ENCODE measurements around the gene OR9Q1.
"Not testable (repeated sequence)": the region's sequence is repeated elsewhere in the genome, so short reads cannot be mapped to it uniquely, and the experiment has no call there.

The OR9Q1 gene

DNA sequence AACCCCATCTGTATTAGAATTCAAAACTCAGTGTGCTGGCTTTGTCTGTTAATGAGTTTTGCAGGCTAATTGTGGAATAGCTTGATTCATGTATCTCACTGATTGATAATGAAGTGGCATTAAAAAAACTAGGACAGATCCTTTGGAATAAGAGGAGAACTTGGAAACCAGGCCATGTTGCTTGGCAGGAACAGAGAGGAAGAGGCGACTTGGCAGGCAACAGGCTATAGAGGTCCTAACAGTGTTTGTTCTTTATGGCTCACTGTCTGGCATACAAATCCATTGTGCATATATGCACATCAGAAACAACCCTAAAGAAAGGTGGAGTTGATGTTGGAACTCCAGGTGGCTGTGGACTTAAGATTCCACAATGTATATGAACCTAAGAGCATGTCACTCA, 119.1 kb downstream of the OR9Q1 start:
- DNase-seq = no peak

DNA sequence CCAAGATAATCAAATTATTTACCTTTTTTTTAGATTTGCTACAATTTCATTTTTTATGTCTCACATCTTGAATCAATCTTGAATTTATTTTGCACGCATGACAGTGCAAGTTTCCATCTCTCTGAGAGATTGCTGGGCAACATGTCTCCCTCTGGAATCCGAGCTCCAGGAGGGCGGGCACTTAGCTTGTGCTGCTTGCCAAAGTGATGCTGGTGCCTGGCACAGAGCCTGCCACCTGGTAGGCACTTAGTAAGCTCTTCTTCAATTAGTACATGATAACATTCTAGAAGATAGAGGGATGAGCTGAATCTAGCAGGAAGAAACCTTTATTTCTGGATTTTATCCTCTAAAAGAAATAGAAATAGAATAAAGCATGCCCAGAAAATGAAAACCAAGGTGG, 129.1 kb downstream of the OR9Q1 start:
- no peak for DNase-seq

DNA sequence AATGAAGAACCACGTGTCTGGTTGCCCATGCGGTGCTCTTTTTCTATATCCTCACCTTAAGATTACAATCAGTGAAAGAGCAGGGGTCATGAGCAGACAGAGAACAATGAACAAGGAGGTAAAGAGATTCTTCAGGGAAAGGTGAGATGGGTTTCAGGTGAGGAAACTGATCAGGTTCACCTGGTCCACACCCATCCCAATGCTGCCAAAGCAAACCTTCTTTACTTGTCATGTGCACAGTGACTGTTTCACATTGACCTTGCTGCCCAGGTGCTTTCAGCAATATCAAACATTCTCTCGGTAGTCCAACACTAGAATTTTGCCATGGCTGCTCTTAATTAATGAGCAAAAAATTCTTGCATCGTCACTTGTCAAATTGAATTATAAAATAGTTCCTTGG, 140.7 kb downstream of the OR9Q1 start:
- DNase-seq = no peak

DNA sequence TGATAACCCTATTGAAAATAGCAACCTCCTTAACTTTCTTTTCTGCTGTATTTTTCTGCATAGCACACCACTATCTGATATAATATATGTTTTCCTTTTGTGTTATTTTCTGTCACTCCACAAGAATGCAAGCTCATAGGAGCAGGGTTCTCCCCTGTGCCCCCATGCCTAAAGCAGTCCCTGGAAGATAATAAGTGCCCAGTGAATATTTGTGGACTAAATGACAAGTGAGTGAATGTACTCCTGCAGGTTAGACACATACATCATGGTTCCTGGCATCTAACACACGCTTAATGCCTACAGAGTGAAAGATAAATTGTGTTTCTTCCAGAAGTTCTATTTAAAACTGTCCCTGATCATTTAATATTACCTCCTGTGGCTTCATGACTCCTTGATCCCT, 141.3 kb downstream of the OR9Q1 start:
- DNase-seq = no peak

DNA sequence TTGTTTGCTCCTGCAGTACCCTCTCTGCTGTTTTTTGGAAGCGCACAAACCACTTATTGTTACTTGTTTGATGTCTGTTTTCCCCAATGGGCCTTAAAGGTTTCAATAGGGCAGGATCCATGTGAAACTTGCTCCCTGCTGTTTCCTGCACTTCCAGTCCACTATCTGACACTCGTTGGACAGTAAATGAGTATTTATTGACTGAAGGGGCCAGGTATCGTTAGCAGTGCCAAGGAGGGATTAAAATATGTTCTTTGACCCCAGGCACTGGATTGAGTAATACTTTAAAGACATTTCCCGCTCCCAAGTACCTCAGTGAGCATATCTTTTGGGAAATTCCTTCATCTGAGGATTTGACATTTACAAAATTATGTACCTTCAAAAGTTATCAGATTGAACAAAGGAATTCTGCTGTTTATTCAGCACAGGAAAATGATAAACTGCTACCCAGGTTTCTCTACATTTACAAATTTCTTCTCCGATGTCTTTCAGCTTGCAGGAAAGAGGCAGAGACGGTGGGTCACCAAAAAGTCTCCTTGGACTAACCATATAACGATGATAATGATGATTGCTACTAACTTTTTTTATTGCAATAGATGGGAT, 141.9 kb downstream of the OR9Q1 start:
- DNase-seq = no peak

DNA sequence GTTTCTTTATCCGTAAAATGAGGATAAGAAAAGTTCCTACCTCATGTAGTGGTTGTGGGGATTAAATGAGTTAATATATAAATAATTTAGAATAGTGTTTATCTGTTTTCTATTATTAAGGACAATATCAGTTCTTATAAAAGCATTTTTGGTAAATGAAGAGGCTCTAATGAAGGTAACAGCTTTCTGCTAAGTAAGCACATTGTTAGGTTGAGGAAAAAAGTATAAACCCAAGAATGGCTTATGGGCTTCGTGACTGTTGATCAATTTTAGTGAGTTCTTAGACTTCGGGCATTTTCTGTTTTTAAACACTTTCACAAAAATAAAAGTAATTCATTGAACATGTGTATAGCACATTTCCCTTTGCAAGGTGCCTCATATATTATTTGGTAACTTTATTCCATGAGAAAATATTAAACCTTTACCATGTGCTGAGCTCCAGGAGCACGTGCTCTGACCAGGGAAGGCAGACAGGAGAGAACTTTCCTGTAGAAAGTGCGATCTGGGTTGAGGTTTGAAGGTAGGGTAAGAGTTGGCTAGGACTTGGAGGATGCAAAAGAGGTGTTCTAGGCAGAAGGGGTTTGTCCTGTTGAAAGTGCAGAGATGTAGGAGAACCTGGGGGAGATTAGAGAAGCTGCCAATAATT, 153.9 kb downstream of the OR9Q1 start:
- no peak for DNase-seq

DNA sequence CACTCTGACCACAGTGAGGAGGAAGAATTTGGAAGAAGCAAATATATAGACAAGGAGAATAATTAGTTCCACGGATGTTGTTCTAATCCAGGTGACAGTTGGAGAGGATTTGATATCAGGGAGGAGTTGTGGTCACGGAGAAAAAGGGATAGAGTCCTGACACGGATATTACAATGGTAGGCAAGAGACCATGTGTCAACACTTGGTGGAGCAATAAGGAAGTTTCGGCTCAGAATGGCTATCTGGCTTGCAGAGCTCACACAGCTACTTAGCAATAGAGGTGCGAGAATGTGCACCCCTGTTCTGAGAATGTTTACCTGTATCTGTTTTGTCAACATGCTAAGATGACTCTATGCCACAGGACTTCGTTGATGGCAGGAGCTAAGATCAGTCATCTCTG, 154.8 kb downstream of the OR9Q1 start:
- DNase-seq = no peak

DNA sequence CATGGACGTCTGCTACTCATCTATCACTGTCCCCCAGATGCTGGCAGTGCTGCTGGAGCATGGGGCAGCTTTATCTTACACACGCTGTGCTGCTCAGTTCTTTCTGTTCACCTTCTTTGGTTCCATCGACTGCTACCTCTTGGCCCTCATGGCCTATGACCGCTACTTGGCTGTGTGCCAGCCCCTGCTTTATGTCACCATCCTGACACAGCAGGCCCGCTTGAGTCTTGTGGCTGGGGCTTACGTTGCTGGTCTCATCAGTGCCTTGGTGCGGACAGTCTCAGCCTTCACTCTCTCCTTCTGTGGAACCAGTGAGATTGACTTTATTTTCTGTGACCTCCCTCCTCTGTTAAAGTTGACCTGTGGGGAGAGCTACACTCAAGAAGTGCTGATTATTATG, 156.0 kb downstream of the OR9Q1 start:
- no peak for DNase-seq

DNA sequence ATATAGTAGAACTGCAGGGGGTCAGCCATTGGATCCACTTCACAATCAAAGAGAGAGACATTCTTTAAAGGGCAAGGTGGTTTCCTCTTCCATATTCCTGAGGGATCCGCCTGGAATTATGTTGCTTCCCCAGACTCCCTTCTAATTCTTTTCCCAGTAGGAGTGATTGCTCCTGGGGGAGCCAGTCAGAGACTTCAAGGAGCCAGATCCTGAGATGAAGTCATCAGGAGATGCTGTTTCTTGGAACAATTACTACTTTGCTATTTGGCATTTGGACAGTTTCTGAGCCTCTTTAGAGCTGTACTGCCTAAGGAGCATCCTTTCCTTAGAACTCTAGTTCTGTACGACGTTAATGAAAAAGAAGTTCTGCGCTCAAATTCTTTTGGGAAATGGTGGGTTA, 163.3 kb downstream of the OR9Q1 start:
- DNase-seq = no peak

DNA sequence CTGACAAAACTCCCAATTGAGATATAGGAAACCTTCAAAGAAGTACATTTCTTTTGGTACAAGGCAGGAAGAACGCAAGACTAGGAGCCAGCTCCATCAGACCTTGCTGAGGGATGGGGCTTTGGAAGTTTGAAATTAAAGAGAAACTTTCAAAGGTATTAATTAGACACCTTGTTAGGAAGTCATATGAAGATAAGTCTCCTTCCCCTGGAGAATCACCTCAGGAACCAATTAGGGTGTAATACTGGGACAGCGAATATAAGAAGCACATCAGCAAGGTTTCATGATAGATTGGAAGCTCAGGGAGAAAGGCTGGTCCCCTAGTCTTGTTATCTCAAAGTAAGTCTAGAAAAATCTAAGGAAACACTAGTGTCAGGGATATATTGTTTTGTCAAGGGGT, 165.1 kb downstream of the OR9Q1 start, which contains the start of gene OR9Q2:
Gene OR9Q2 (plus strand): TSS at position 301 of the 400 bp plus-strand sequence. CDS start 1,421 bp downstream, outside the sequence.
- no peak for DNase-seq

DNA sequence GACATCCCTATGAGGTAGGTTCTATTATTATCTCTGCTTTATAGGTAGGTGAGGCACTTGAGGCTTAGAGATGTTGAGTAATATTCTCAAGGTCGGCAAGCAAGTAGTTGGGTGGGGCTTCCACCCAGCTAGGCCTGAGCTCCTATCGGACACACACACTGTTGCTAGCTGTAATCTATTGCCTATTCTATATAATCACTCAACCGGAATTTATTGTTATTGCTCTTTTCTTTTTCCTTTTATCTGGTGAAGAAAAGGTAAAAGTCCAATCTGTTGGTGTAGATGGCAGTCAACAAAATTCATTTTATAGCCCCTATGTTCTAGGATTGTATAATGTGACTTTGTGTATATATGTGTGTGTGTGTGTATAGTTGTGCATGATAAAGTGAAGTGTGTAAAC, 168.5 kb downstream of the OR9Q1 start:
- DNase-seq = no peak

DNA sequence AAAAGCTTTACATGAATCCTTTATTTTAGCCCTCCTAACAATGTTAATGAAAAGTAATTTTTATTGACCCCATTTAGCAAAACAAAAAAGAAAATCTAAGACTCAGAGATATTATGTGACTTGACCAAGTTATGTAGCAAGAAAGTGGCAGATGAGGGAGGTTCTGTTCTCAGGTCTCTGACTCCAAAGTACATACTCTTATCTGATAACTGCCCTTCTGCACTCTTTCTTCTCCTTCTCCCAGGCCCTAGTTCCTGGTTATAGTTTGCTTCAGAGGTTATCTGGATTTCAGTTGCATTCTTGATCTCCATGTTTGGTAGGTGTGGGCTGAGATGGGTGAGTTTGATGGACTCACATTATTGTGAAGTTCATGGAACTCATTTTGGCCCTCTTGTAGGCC, 169.7 kb downstream of the OR9Q1 start:
- DNase-seq = no peak

DNA sequence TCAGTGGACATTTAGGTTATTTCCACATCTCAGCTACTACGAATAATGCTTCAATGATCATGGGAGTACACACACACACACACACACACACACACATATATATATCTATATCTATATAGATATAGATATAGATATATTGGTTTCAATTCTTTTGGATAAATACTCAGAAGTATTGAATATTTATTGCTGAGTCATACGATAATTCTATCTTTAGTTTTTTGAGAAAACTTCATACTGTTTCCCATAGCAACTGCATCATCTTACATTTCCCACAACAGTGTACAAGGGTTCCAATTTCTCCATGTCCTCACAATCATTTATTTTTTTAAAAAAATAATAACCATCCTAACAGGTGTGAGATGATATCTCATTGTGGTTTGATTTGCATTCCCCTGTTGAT, 172.3 kb downstream of the OR9Q1 start:
- no peak for DNase-seq

DNA sequence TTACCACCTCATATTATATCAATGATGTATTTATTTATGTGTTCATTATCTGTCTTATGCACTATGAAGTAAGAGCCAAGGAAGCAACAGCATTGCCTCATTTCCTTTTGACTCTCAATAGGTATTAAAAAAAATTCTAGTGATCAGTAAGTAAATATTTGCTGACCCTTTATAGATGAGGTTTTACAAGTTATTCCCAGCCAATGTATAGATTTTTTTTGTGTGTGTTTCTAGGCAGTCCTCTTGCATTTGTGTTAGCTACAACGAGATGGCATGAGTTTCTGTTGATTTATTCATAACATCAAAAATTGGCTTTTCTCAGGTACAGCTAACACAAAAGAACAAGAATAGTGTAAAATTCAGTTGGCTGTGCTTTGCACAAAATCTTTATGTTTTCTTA, 175.6 kb downstream of the OR9Q1 start:
- no peak for DNase-seq

DNA sequence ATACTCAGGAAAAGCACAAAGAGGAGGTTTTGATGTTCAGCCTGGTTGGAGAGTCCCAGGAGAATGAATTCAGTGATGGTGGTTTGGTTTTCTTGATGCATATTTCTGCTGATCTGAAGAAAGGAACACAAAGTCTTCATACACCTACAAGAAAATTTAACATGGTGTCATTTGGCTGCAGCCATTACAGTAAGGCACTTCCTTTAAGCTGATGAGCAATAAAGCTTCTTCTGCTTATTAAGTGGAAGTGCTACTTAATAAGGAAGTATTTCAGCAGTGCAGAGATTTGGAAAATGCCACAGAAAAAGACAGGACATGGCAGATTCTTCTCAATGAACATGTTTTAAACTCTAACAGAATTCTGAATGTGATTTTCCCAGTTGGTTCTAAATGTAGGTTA, 180.4 kb downstream of the OR9Q1 start, which contains the start of gene OR1S2:
Gene OR1S2 (minus strand): TSS at position 101 of the 400 bp plus-strand sequence. CDS start 0 bp downstream, at position 101.
- DNase-seq = no peak

DNA sequence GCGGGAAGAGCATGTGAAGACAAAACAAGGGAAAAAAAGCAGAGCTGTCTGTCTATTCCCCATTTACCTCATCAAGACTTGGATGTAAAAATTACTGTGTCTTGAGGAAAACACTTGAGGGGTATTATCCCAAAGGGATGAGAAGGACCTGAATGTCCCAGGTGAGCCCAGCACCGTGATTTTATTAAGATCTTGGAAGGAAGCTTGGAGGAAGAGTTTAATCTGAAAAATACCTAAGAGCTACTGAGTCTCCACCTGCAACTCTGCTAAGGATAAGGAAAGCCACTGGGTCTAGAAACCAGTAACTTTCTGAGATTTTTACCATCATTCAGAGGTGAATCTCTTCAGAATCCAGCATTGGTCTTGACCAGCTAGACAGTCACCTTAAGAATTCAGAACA, 188.7 kb downstream of the OR9Q1 start, which contains the start of gene OR1S1:
Gene OR1S1 (plus strand): TSS at position 301 of the 400 bp plus-strand sequence.
- not testable (repeated sequence) for DNase-seq

DNA sequence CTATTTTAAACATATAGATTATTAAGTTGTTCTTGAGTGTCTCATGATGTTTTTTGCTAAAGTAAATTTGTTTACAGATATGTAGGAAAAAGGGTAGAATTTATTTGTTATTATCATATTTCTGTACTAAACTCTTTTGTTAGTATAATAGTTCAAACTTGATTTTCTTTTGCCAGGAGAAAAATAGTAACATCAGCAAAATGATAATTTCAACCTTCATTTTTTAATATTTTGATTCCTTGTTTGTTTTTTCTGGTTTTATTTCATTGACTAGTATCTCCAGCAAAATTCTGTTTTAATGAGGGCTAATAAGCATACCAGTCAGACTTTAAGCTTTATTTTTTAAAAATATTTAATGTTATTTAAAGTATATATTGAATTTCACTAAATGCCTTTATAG, 192.8 kb downstream of the OR9Q1 start:
- no peak for DNase-seq

DNA sequence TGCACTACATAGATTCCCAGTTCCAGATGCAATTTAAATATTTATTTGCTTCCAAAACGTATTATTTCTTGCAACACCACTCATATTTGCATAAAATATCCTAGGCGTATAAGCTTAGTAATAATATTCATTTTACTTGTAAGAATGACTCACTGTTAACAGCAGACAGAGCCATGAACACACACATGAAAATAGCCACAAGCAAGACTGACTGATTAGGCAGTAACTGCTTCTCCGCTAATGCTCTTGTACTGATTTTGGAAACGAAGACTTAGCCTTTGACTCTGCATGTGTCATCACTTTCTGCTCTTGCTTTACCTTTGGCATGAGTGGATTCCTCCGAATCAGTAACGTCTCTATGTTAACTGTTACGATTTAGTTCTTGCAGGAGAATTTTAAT, 199.0 kb downstream of the OR9Q1 start:
- DNase-seq = no peak

DNA sequence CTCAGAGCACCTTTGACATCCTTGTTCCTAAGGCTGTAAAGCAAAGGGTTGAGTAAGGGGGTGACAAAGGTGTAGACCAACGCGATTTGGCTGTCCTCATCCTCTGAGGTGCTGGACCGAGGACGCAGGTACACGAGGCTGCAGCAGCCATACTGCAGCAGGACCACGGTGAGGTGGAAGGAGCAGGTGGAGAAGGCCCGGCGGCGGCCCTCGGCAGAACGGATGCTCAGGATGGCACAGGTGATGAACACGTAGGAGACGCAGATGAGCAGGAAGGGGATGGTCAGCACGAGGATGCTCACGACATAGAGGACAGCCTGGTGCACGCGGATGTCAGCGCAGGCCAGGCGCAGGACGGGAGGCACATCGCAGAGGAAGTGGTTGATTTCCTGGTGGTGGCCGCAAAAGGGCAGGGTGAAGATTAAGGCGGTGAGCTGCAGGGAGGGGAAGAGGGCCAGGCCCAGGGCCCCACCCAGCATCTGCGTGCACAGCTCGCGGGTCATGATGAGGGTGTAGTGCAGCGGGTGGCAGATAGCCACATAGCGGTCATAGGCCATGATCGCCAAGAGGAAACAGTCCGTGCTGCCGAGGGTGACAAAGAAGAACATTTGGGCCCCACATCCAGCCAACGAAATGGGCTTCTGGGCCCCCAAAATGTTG, 204.4 kb downstream of the OR9Q1 start:
- DNase-seq = no peak

Data from hematopoietic multipotent progenitor cell treated with erythropoietin and hydrocortisone succinate and interleukin-3 and kit ligand, for 8 days (in vitro differentiated cells).